Gastroesophageal sphincter (tissue), 4 donors: Measurements from ENCODE around the gene ALDH3B1. TPM values are rescaled to one million over a fixed set of nuclear protein-coding genes. Genes with fewer than 3 reads are reported as not detected.

Source experiments
- ATAC-seq: fragments of 150-250 bp; one replicate; pipeline ENCODE4 v1.9.1; 2016; ENCODE audit warnings: mild to moderate bottlenecking, moderate library complexity
- H3K27ac ChIP-seq, 4 donors: fragments of 200-600 bp; sonication (generic) in 3 of 4; 1 replicate in 3 of 4; 2 replicates in 1 of 4; pipeline ENCODE4 v1.5.1; 2016 to 2019
- H3K27me3 ChIP-seq: fragments of 200-600 bp; sonication (generic); one replicate; pipeline ENCODE4 v1.5.1; 2019
- H3K36me3 ChIP-seq, 2 donors: fragments of 200-600 bp; sonication (generic); one replicate each; pipeline ENCODE4 v1.5.1; 2019; ENCODE audit warnings: control low read depth in 1 of 2
- H3K4me1 ChIP-seq, 3 donors: fragments of 200-600 bp; sonication (generic); 1 replicate in 2 of 3; 2 replicates in 1 of 3; pipeline ENCODE4 v1.5.1; 2016 to 2019; ENCODE audit warnings: control low read depth in 2 of 3
- H3K4me3 ChIP-seq, 2 donors: fragments of 200-600 bp; sonication (generic); one replicate each; pipeline ENCODE4 v1.5.1; 2019; ENCODE audit warnings: mild to moderate bottlenecking in 1 of 2, moderate library complexity in 1 of 2
- H3K9me3 ChIP-seq, 3 donors: fragments of 200-600 bp; sonication (generic); one replicate each; pipeline ENCODE4 v1.5.1; 2017 to 2019; ENCODE audit warnings: control low read depth in 2 of 3
- EP300 ChIP-seq: sonication (generic); formaldehyde crosslinking; IDR thresholded peaks from one replicate; pipeline ENCODE4 v1.6.1; 2017; ENCODE audit warnings: antibody characterized with exemption, mild to moderate bottlenecking
- POLR2A ChIP-seq, 2 donors: fragments of 450-650 bp; IDR thresholded peaks; one replicate each; pipeline ENCODE4 v1.6.1; 2017; ENCODE audit warnings: antibody characterized with exemption in 2 of 2, mild to moderate bottlenecking in 2 of 2, moderate library complexity in 1 of 2
- POLR2AphosphoS5 ChIP-seq: sonication (generic); formaldehyde crosslinking; IDR thresholded peaks from one replicate; pipeline ENCODE4 v1.6.1; 2017; ENCODE audit warnings: antibody characterized with exemption
- WGBS, 2 donors: methylation state at CpG; one replicate each; pipeline ENCODE4 v1.1.5; 2018; ENCODE audit warnings: low coverage in 1 of 2; 5-methylcytosine and 5-hydroxymethylcytosine counted together
- total RNA-seq, 4 donors: library from RNA; depleted of rRNA; stranded (reverse); fragments of >200 nt; gene quantifications; one replicate each; pipeline ENCODE4 v1.1.0, GENCODE V29; 2016
- TF ChIP-seq, protein P1 (sequence below), 4 experiments: fragments of 200-600 bp in 2 of 4; fragments of 450-650 bp in 2 of 4; sonication (generic) in 1 of 4; IDR thresholded peaks; one replicate each; pipeline ENCODE4 v1.5.1; 2017 to 2019; ENCODE audit warnings: antibody characterized with exemption in 4 of 4, mild to moderate bottlenecking in 2 of 4, moderate library complexity in 2 of 4

ALDH3B1 gene
- total RNA-seq, 4 donors from 2014 or later = 6.4 to 15.1 (median 11.2) TPM

DNA sequence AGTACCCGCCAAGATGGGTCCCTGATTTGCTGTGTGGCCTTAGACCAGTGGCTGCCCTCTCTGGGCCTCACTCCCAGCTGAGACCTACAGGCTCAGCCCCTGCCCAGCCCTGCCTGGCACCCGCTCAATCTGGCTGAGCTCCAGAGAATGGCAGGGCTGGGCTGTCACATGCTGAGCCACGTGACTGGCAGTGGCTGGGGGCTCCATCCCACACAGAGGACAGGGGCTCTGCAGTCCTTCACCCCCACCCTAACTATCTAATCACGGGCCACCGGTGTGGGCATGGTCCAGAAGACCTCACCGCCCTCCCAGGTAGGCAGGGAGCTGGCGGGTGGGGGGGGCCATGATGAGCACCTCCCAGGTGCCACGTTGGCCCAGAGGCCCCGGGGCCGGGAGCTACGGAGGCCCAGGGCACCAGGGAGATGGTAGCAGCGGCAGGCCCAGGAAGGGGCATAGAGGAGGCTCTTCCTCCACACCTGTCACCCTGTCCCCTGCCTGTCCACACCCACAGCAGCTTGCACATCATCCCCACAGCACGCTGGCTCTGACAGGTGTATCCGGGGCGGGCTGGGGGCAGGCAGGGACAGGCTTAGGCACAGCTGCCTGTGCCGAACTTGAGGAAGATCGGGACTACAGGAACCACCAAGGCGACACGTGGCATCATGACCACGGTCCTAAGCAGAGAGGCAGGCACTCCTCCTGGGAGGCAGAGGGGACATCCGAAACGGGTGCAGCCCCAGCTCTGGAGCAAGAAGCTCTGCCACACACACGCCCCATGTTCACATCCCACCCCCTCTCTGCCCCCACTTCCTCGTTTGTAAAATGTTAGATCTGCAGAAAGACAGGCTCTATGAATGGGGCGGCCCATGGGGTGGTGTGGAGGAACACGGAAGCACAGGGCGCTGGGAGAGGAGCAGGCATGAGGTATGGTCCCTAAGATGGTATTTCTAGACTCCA is 1.5 kb upstream of the ALDH3B1 start:
- no peak for ATAC-seq
- peaks cover 0 to 59% (median 12%) of the 10 kb centered on the region in 3 donors for H3K4me1 ChIP-seq
- 40 to 60% methylated on average over 2 to 3 of the region's 27 CpGs for WGBS, 2 donors

DNA sequence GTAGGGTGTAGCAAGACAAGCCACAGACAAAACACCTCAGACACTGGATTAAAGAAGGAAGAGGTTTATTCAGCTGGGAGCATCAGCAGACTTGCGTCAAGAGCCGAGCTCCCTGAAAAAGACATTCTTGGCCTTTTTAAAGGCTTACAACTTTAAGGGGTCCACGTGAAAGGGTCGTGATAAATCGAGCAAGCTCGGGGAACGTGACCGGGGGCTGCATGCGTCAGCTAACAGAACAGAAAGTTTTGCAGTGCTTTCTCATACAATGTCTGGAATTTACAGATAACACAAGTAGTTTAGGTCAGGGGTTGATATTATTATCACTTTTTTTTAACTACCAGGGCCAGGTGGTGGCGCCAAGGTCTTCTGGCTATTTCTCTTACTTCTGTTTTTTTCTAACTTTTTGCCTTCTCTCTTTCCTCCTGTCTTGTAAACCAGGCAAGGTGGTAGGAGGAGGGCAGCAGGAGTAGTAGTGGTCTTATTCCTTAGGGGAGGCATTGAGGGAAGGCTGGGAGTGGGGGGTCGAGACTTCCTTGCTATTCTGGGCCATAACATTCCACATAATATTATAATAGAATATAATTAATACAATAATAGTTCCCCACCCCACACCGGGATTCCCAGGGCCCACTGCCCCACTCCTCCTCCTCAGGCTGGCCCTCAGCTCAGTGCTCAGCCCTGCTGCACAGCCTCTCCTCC is 587 bp upstream of the ALDH3B1 start:
- WGBS, 2 donors = 64 to 74% methylated on average over 7 to 12 of the region's 12 CpGs

More for the DNA sequence above, 1.5 kb upstream of the ALDH3B1 start:
- H3K27me3 ChIP-seq = no peaks in the 10 kb centered on the region
- H3K9me3 ChIP-seq = no peaks in the 10 kb centered on the region
- no peaks in the 10 kb centered on the region for H3K36me3 ChIP-seq
- no peak overlapping the region for H3K4me3 ChIP-seq
- TF ChIP-seq POLR2A (IDR thresholded peaks at IDR 0.05) (peak in 1 of 2 donors; percentile 8), EP300 (no peak)
- peak overlapping the region in 3 of 4 donors; percentile 84 to 87 (median 87) for H3K27ac ChIP-seq

DNA sequence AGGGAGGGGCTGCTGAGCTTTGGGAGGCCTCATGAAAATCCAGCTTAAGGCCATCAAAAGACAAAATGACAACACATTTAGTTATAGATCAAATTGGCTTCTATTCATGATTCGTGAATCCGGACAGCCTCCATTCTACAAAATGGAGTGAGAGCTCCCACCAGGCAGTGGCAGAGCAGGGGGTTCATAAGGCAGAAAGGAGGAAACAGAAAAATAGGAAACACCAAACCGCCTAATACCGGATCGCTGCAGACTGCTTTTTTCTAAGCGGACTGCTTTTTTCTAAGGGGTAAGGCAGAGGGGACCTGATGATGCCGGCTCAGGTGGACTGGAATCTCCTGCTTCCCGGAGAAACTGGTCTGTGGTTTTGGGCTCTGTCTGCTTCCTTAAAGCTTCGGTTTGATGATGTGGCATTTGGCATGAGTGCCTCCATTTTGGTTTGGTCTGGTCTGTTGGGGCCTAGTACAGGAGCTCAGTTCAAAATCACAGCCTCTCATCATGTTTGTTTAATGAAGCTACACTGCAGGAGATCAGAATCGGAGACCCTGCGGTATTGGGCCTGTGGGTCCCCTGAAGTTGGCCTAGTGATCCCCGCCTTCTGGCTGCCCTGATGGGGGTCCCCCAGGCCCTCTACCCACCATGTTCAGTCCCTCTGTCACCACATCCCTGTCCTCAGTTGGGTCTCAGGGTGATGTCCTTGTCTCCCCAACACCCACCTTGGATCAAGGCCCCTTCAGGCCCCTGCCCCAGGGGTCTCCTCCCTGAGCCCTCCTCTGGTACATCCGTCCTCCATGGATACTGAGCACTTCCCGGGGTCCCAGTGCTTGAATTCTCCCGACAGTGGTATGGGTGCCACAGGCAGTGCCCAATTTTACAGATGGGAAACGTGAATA is 1.2 kb downstream of the ALDH3B1 start:
- H3K9me3 ChIP-seq = no peaks in the 10 kb centered on the region
- H3K36me3 ChIP-seq = no peaks in the 10 kb centered on the region
- H3K4me1 ChIP-seq = peaks cover 0 to 64% (median 12%) of the 10 kb centered on the region in 3 donors
- TF ChIP-seq POLR2AphosphoS5 = no peak
- TF ChIP-seq, protein P1, sequence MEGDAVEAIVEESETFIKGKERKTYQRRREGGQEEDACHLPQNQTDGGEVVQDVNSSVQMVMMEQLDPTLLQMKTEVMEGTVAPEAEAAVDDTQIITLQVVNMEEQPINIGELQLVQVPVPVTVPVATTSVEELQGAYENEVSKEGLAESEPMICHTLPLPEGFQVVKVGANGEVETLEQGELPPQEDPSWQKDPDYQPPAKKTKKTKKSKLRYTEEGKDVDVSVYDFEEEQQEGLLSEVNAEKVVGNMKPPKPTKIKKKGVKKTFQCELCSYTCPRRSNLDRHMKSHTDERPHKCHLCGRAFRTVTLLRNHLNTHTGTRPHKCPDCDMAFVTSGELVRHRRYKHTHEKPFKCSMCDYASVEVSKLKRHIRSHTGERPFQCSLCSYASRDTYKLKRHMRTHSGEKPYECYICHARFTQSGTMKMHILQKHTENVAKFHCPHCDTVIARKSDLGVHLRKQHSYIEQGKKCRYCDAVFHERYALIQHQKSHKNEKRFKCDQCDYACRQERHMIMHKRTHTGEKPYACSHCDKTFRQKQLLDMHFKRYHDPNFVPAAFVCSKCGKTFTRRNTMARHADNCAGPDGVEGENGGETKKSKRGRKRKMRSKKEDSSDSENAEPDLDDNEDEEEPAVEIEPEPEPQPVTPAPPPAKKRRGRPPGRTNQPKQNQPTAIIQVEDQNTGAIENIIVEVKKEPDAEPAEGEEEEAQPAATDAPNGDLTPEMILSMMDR (IDR thresholded peaks at IDR 0.05) = no peak
- TF ChIP-seq POLR2A (IDR thresholded peaks at IDR 0.05) = no peak
- TF ChIP-seq EP300 = no peak
- H3K27ac ChIP-seq = peak overlapping the region in 3 of 4 donors; percentile 84 to 87 (median 87)
- H3K27me3 ChIP-seq = no peaks in the 10 kb centered on the region
- peak overlapping the region in 1 of 2 donors; percentile 46 for H3K4me3 ChIP-seq
- WGBS, 2 donors = 70 to 93% methylated on average over 6 to 9 of the region's 16 CpGs
- ATAC-seq = no peak

More for the DNA sequence above, 587 bp upstream of the ALDH3B1 start:
- H3K36me3 ChIP-seq = no peaks in the 10 kb centered on the region
- peak overlapping the region; percentile 12 to 87 (median 86) for H3K27ac ChIP-seq
- peaks cover 0 to 61% (median 12%) of the 10 kb centered on the region in 3 donors for H3K4me1 ChIP-seq
- no peak for ATAC-seq
- no peak for TF ChIP-seq EP300
- no peak for TF ChIP-seq POLR2A (IDR thresholded peaks at IDR 0.05)
- no peak for TF ChIP-seq POLR2AphosphoS5
- TF ChIP-seq, protein P1 (IDR thresholded peaks at IDR 0.05) = no peak
- peak overlapping the region in 1 of 2 donors; percentile 46 for H3K4me3 ChIP-seq
- no peaks in the 10 kb centered on the region for H3K9me3 ChIP-seq
- no peaks in the 10 kb centered on the region for H3K27me3 ChIP-seq

DNA sequence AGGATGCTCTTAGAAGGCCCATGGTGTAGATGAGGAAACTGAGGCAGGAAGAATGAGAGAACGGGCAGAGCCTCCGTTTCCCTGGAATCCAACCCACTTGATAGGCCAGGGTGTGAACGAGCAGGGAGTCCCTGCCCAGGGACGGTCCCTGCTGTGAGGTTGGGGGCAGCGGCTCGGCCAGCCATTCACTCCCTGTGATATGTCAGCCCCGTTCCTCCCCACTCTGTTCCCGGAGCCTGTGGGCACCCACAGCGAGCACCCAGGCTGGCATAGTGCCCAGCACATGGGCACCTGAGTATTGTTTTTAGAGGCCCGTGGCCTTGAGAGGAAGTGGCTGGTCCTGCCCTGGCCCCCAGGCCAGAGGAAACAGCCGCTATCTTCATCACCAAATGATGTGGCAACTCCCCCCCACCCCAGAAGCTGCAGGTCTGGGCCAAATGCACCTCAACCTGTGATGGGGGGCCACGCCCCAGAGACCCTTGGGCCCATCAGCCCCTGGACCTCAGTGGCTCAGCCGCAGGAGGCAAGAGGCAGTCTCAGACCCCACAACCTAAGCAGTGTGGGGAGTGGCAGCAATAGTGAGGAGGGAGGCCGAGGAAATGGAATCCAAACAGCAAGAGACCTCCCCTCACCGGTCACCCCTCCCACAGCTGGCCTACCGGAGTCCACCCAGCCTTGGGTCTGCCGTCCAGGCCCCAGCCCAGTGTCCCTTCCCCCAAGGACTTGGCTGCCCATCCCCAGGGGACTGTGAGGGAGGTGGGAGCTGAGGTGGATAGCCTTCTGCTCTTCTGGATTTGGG is 2.1 kb downstream of the ALDH3B1 start:
- H3K4me3 ChIP-seq = no peak overlapping the region
- H3K9me3 ChIP-seq = no peaks in the 10 kb centered on the region
- peaks cover 0 to 70% (median 15%) of the 10 kb centered on the region in 3 donors for H3K4me1 ChIP-seq
- 85% methylated on average over 5 of the region's 17 CpGs; no CpG with 5 or more reads in 1 of the 2 donors for WGBS, 2 donors
- H3K27ac ChIP-seq = peak overlapping the region in 3 of 4 donors; percentile 43 to 87 (median 57)
- no peak for ATAC-seq
- H3K36me3 ChIP-seq = no peaks in the 10 kb centered on the region
- H3K27me3 ChIP-seq = no peaks in the 10 kb centered on the region
- TF ChIP-seq POLR2AphosphoS5 (no peak), EP300 (no peak), POLR2A (IDR thresholded peaks at IDR 0.05) (no peak)
- TF ChIP-seq, protein P1 (IDR thresholded peaks at IDR 0.05) = no peak
